Fibroblast of pulmonary artery (primary cell): ENCODE results near the gene BRF1.

Source experiments
- DNase-seq: peaks from one replicate; pipeline ENCODE4 v3.0.0-alpha.2; 2010; ENCODE audit warnings: low read depth
- H3K4me3 ChIP-seq: replicated peaks from 2 replicates; pipeline ENCODE4 v1.5.1; 2011; ENCODE audit warnings: low read depth, mild to moderate bottlenecking, control low read depth, low read length, moderate library complexity
- CTCF ChIP-seq: IDR thresholded peaks from 2 replicates; pipeline ENCODE4 v1.5.1; 2011; ENCODE audit warnings: mild to moderate bottlenecking, control low read depth, low read length, inconsistent platforms; ENCODE audit errors: missing control alignments

The BRF1 gene

GRCh38 chr14:105212541-105213300 is 88.1 kb downstream of the BRF1 start:
- H3K4me3 ChIP-seq = no peak overlapping the region
- no peak for TF ChIP-seq CTCF
- DNase-seq = no peak

GRCh38 chr14:105211758-105212089 is 89.1 kb downstream of the BRF1 start:
- H3K4me3 ChIP-seq = no peak overlapping the region
- no peak for TF ChIP-seq CTCF
- DNase-seq = no peak

GRCh38 chr14:105211086-105211757 is 89.6 kb downstream of the BRF1 start:
- DNase-seq = no peak
- no peak overlapping the region for H3K4me3 ChIP-seq
- no peak for TF ChIP-seq CTCF

GRCh38 chr14:105210266-105211025 is 90.4 kb downstream of the BRF1 start:
- TF ChIP-seq CTCF = no peak
- H3K4me3 ChIP-seq = no peak overlapping the region

GRCh38 chr14:105209646-105210045 is 91.2 kb downstream of the BRF1 start:
- H3K4me3 ChIP-seq = no peak overlapping the region
- no peak for TF ChIP-seq CTCF
- no peak for DNase-seq

More at GRCh38 chr14:105210266-105211025, 90.4 kb downstream of the BRF1 start:
- DNase-seq = no peak

- no peak for DNase-seq
- TF ChIP-seq CTCF = no peak
- no peak overlapping the region for H3K4me3 ChIP-seq
Measured at GRCh38 chr14:105209091-105209490, 91.7 kb downstream of the BRF1 start.
